ENCODE measurements around the gene PTPRN2.
"Not testable (repeated sequence)": the region's sequence is repeated elsewhere in the genome, so short reads cannot be mapped to it uniquely, and the experiment has no call there.

Gene PTPRN2

DNA sequence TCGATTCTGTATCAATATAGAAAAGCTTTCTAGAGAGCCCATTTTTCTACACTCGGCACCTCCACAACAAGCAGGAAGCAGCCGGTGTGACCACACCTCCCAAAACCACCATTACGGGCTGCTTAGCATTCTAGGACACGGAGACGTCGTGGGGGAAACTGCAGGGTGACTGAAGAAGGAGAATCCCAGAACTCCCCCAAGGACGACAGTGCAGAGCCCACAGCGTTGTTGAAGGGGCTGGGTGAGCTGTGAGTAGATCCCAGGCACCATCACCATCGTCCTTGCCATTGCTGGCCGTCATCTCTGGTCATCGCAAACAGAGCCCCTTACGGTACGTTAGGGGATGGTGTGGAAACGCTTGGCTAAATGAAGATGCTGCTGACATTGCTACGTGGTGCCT is 351.8 kb downstream of the PTPRN2 start:
- Histone ChIP-seq H3K27me3 (ENCODE audit: control insufficient read depth in 2 of 2, insufficient read depth in 2 of 2, low read length in 2 of 2) (no peaks in the 10 kb centered on the region), H3K4me1 (ENCODE audit: control insufficient read depth in 2 of 2, insufficient read depth in 2 of 2, low read length in 2 of 2) (peaks cover 0 to 2% of the 10 kb centered on the region in 2 donors), H3K4me3 (ENCODE audit: low read length in 2 of 2) (no peak overlapping the region), H3K9ac (ENCODE audit: low read depth in 1 of 2, low read length in 2 of 2) (no peak overlapping the region), H3K27ac (ENCODE audit: low read depth in 2 of 2, low read length in 2 of 2) (no peak overlapping the region), H3K36me3 (ENCODE audit: control insufficient read depth in 2 of 2, insufficient read depth in 2 of 2, low read length in 2 of 2) (no peaks in the 10 kb centered on the region), H3K9me3 (ENCODE audit: control insufficient read depth in 2 of 2, low read length in 2 of 2) (no peaks in the 10 kb centered on the region)

DNA sequence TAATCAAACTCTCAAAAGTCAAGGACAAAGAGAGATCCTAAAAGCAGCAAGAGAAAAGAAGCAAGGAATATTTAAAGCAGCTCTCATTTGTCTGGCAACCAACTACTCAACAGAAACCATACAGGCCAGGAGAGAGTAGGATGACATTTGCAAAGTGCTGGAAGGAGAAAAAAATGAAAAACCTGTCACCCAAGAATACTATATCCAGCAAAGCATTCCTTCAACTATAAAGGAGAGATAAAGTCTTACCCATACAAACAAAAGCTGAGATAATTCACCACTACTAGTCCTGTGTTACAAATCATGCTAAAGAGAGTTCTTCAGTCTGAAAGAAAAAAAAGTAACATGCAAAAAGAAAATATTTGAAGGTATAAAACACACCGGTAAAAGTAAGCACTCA is 357.7 kb downstream of the PTPRN2 start:
- Histone ChIP-seq H3K27me3 (ENCODE audit: control insufficient read depth in 2 of 2, insufficient read depth in 2 of 2, low read length in 2 of 2) (no peaks in the 10 kb centered on the region), H3K9ac (ENCODE audit: low read depth in 1 of 2, low read length in 2 of 2) (no peak overlapping the region), H3K27ac (ENCODE audit: low read depth in 2 of 2, low read length in 2 of 2) (no peak overlapping the region)

DNA sequence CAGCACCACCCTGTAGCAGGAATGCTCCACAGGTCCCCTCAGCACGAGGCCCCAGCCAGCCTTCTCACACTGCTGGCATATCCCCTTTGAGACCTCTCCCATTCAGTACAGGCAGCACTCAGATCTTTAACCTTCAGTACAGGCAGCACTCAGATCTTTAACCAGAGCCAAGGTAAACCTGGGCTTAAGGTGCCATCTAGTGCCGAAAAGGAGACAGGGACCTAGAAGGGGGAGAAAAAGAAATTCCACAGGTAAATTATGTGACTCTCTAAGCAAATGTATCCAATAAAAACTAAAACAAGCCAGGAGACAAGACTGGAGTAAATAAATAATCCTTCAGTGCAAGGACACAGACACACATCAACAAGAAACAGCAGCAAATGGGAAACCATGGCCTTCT is 358.6 kb downstream of the PTPRN2 start:
- Histone ChIP-seq H3K4me3 (ENCODE audit: low read length in 2 of 2) (no peak overlapping the region), H3K36me3 (ENCODE audit: control insufficient read depth in 2 of 2, insufficient read depth in 2 of 2, low read length in 2 of 2) (no peaks in the 10 kb centered on the region), H3K27me3 (ENCODE audit: control insufficient read depth in 2 of 2, insufficient read depth in 2 of 2, low read length in 2 of 2) (no peaks in the 10 kb centered on the region), H3K27ac (ENCODE audit: low read depth in 2 of 2, low read length in 2 of 2) (no peak overlapping the region), H3K4me1 (ENCODE audit: control insufficient read depth in 2 of 2, insufficient read depth in 2 of 2, low read length in 2 of 2) (no peaks in the 10 kb centered on the region), H3K9me3 (ENCODE audit: control insufficient read depth in 2 of 2, low read length in 2 of 2) (peaks cover 0 to 6% of the 10 kb centered on the region in 2 donors), H3K9ac (ENCODE audit: low read depth in 1 of 2, low read length in 2 of 2) (no peak overlapping the region)

More for the DNA sequence above, 357.7 kb downstream of the PTPRN2 start:
- H3K36me3 ChIP-seq (ENCODE audit: control insufficient read depth in 2 of 2, insufficient read depth in 2 of 2, low read length in 2 of 2) = no peaks in the 10 kb centered on the region
- peaks cover 0 to 6% of the 10 kb centered on the region in 2 donors for H3K9me3 ChIP-seq (ENCODE audit: control insufficient read depth in 2 of 2, low read length in 2 of 2)
- H3K4me3 ChIP-seq (ENCODE audit: low read length in 2 of 2) = no peak overlapping the region
- no peaks in the 10 kb centered on the region for H3K4me1 ChIP-seq (ENCODE audit: control insufficient read depth in 2 of 2, insufficient read depth in 2 of 2, low read length in 2 of 2)

DNA sequence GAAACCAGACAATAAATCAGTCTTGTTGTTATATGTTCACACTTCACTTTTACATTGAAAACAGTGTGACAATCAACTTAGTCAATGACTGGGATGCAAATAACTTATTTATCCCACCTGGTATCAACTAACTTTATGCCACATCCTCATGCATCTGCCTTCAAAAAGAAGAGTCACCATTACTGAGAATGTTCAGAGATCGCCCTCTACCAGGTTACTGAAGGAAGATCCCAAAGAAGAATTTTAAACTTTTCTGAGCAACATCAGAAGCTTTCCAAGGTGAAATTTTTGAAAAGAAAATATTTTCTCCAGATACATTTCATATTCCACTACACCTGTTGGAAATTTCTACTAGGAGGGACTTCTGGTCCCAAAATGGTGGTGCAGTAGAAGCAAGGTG is 359.5 kb downstream of the PTPRN2 start:
- H3K36me3 ChIP-seq (ENCODE audit: control insufficient read depth in 2 of 2, insufficient read depth in 2 of 2, low read length in 2 of 2) = no peaks in the 10 kb centered on the region
- H3K9me3 ChIP-seq (ENCODE audit: control insufficient read depth in 2 of 2, low read length in 2 of 2) = peaks cover 0 to 6% of the 10 kb centered on the region in 2 donors
- H3K4me3 ChIP-seq (ENCODE audit: low read length in 2 of 2) = no peak overlapping the region
- H3K9ac ChIP-seq (ENCODE audit: low read depth in 1 of 2, low read length in 2 of 2) = no peak overlapping the region
- H3K27ac ChIP-seq (ENCODE audit: low read depth in 2 of 2, low read length in 2 of 2) = no peak overlapping the region
- H3K4me1 ChIP-seq (ENCODE audit: control insufficient read depth in 2 of 2, insufficient read depth in 2 of 2, low read length in 2 of 2) = no peaks in the 10 kb centered on the region
- H3K27me3 ChIP-seq (ENCODE audit: control insufficient read depth in 2 of 2, insufficient read depth in 2 of 2, low read length in 2 of 2) = no peaks in the 10 kb centered on the region

DNA sequence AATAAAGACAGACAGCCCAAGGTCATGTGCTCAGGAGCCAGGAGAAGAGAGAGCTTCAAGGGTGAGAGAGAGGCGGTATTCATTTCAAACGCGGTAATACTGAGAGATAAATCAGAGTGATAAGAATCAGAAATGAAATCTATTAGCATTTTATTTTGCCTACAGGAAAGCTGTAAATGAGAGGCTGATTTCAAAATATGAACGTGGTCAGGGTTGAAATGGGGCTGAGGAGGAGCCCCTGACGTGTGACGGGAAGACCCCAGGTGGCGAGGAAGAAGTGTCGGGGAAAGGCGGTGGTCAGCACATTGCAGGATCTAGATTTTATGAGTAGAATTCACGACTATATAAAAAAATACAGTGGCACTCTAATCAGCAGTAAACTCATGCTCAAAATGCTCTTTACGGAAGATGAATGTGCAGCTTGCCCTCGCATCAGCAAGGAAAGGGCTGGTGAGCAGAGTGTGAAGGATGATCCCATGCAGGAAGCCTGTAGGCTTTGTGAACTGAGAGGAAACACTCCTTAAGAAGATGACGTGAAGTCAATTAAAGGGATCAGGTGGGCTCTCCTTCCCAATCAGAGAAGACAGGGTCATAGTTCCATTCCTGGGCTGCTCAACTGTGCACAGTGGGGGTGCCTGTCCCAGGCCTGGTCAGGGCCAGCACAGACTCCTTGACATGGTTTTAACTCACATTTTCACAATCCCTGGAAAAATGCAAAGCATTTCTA is 360.2 kb downstream of the PTPRN2 start:
- peaks cover 0 to 6% of the 10 kb centered on the region in 2 donors for H3K9me3 ChIP-seq (ENCODE audit: control insufficient read depth in 2 of 2, low read length in 2 of 2)
- H3K27me3 ChIP-seq (ENCODE audit: control insufficient read depth in 2 of 2, insufficient read depth in 2 of 2, low read length in 2 of 2) = no peaks in the 10 kb centered on the region
- H3K9ac ChIP-seq (ENCODE audit: low read depth in 1 of 2, low read length in 2 of 2) = no peak overlapping the region
- H3K4me1 ChIP-seq (ENCODE audit: control insufficient read depth in 2 of 2, insufficient read depth in 2 of 2, low read length in 2 of 2) = no peaks in the 10 kb centered on the region
- H3K27ac ChIP-seq (ENCODE audit: low read depth in 2 of 2, low read length in 2 of 2) = no peak overlapping the region
- H3K36me3 ChIP-seq (ENCODE audit: control insufficient read depth in 2 of 2, insufficient read depth in 2 of 2, low read length in 2 of 2) = no peaks in the 10 kb centered on the region
- no peak overlapping the region for H3K4me3 ChIP-seq (ENCODE audit: low read length in 2 of 2)

DNA sequence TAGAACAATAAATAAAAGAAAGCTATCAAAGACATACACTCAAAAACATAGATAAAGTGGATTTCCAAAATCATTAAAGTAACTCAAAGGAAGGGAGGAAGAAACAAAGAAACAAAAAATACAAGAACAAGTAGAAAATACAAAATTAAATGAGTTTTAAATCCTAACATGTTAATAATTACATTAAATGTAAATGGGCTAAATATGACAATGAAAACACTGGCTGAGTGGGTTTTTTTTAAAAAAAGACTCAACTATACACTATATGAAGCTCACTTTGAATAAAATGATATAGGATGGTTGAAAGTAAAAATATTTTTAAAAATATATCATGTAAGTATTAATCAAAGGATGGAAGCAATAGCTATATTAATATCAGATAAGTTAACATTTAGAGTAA is 371.4 kb downstream of the PTPRN2 start:
- no peak overlapping the region for H3K9ac ChIP-seq (ENCODE audit: low read depth in 1 of 2, low read length in 2 of 2)
- no peak overlapping the region for H3K4me3 ChIP-seq (ENCODE audit: low read length in 2 of 2)
- no peaks in the 10 kb centered on the region for H3K36me3 ChIP-seq (ENCODE audit: control insufficient read depth in 2 of 2, insufficient read depth in 2 of 2, low read length in 2 of 2)
- H3K27me3 ChIP-seq (ENCODE audit: control insufficient read depth in 2 of 2, insufficient read depth in 2 of 2, low read length in 2 of 2) = no peaks in the 10 kb centered on the region
- no peaks in the 10 kb centered on the region for H3K9me3 ChIP-seq (ENCODE audit: control insufficient read depth in 2 of 2, low read length in 2 of 2)
- no peak overlapping the region for H3K27ac ChIP-seq (ENCODE audit: low read depth in 2 of 2, low read length in 2 of 2)
- no peaks in the 10 kb centered on the region for H3K4me1 ChIP-seq (ENCODE audit: control insufficient read depth in 2 of 2, insufficient read depth in 2 of 2, low read length in 2 of 2)

DNA sequence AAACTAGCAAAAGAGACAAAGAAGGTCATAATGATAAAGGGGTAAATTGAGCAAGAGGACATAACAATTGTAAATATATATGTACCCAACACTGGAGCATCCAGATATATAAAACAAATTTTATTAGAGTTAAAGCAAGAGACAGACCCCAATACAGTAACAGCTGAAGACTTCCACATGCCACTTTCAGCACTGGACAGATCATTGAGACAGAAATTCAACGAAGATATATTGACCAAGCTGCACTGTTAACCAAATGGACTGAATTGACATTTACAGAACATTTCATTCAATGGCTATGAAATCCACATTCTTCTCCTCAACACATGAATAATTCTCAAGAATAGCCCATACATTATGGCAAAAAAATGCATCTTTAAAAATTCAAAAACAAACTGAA is 378.2 kb downstream of the PTPRN2 start:
- H3K27me3 ChIP-seq (ENCODE audit: control insufficient read depth in 2 of 2, insufficient read depth in 2 of 2, low read length in 2 of 2) = no peaks in the 10 kb centered on the region
- no peak overlapping the region for H3K4me3 ChIP-seq (ENCODE audit: low read length in 2 of 2)
- H3K27ac ChIP-seq (ENCODE audit: low read depth in 2 of 2, low read length in 2 of 2) = no peak overlapping the region
- no peaks in the 10 kb centered on the region for H3K9me3 ChIP-seq (ENCODE audit: control insufficient read depth in 2 of 2, low read length in 2 of 2)
- no peaks in the 10 kb centered on the region for H3K4me1 ChIP-seq (ENCODE audit: control insufficient read depth in 2 of 2, insufficient read depth in 2 of 2, low read length in 2 of 2)
- no peak overlapping the region for H3K9ac ChIP-seq (ENCODE audit: low read depth in 1 of 2, low read length in 2 of 2)
- H3K36me3 ChIP-seq (ENCODE audit: control insufficient read depth in 2 of 2, insufficient read depth in 2 of 2, low read length in 2 of 2) = no peaks in the 10 kb centered on the region

DNA sequence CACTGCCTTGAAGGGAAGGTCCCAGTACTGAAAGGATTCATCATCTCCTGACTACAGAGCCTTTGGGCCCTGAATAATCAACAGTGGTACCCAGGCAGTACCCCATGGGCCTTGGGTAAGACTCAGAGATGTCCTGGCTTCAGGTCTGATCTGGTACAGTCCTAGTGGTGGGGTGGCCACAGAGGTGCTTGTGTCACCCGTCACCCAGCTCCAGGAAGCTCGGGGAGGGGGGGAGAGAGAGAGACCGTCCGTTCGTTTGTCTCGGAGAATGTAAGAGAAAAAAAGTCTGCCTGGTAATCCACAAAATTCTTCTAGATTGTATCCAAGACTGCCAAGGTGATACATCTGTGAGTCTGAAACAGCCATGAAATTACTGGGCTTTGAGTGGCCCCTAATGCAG is 381.3 kb downstream of the PTPRN2 start:
- Histone ChIP-seq H3K36me3 (ENCODE audit: control insufficient read depth in 2 of 2, insufficient read depth in 2 of 2, low read length in 2 of 2) (no peaks in the 10 kb centered on the region), H3K4me1 (ENCODE audit: control insufficient read depth in 2 of 2, insufficient read depth in 2 of 2, low read length in 2 of 2) (no peaks in the 10 kb centered on the region), H3K27ac (ENCODE audit: low read depth in 2 of 2, low read length in 2 of 2) (no peak overlapping the region), H3K27me3 (ENCODE audit: control insufficient read depth in 2 of 2, insufficient read depth in 2 of 2, low read length in 2 of 2) (no peaks in the 10 kb centered on the region), H3K4me3 (ENCODE audit: low read length in 2 of 2) (no peak overlapping the region), H3K9me3 (ENCODE audit: control insufficient read depth in 2 of 2, low read length in 2 of 2) (no peaks in the 10 kb centered on the region), H3K9ac (ENCODE audit: low read depth in 1 of 2, low read length in 2 of 2) (no peak overlapping the region)

DNA sequence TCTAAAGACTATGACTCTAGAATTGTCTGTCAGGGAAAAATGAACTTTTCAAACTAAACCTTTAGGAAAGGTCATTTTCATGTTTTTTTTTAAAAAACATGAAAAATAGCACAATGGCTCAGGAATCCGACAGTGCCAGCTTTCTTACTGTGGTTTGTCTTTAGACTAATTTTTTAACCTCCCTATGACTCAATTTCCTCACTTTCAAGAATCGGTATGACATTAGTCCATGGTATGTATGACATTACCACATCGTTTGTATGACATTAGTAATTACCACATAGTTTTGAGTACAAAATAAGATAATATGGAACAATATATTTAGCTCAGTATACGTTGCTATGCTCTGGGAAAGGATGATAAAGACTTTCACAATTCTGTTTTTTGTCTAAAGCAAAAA is 383.2 kb downstream of the PTPRN2 start:
- Histone ChIP-seq H3K9me3 (ENCODE audit: control insufficient read depth in 2 of 2, low read length in 2 of 2) (no peaks in the 10 kb centered on the region), H3K4me3 (ENCODE audit: low read length in 2 of 2) (no peak overlapping the region), H3K27me3 (ENCODE audit: control insufficient read depth in 2 of 2, insufficient read depth in 2 of 2, low read length in 2 of 2) (no peaks in the 10 kb centered on the region), H3K4me1 (ENCODE audit: control insufficient read depth in 2 of 2, insufficient read depth in 2 of 2, low read length in 2 of 2) (no peaks in the 10 kb centered on the region), H3K27ac (ENCODE audit: low read depth in 2 of 2, low read length in 2 of 2) (no peak overlapping the region), H3K36me3 (ENCODE audit: control insufficient read depth in 2 of 2, insufficient read depth in 2 of 2, low read length in 2 of 2) (no peaks in the 10 kb centered on the region), H3K9ac (ENCODE audit: low read depth in 1 of 2, low read length in 2 of 2) (no peak overlapping the region)

DNA sequence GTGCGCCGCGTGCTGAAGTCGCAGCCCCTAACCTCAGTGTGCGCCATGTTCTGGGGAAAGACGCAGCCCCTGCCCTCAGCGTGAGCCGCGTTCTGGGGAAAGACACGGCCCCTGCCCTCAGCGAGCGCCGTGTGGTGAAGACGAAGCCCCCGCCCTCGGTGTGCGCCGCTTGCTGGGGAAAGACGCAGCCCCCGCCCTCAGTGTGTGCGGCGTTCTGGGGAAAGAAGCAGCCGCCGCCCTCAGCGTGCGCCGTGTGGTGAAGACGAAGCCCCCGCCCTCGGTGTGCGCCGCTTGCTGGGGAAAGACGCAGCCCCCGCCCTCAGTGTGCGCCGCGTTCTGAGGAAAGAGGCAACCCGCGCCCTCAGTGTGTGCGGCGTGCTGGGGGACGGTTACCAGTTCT is 383.7 kb downstream of the PTPRN2 start:
- H3K36me3 ChIP-seq (ENCODE audit: control insufficient read depth in 2 of 2, insufficient read depth in 2 of 2, low read length in 2 of 2); H3K9ac ChIP-seq (ENCODE audit: low read depth in 1 of 2, low read length in 2 of 2); H3K27me3 ChIP-seq (ENCODE audit: control insufficient read depth in 2 of 2, insufficient read depth in 2 of 2, low read length in 2 of 2); H3K4me3 ChIP-seq (ENCODE audit: low read length in 2 of 2); H3K9me3 ChIP-seq (ENCODE audit: control insufficient read depth in 2 of 2, low read length in 2 of 2); H3K27ac ChIP-seq (ENCODE audit: low read depth in 2 of 2, low read length in 2 of 2); H3K4me1 ChIP-seq (ENCODE audit: control insufficient read depth in 2 of 2, insufficient read depth in 2 of 2, low read length in 2 of 2): not testable (repeated sequence)
